Fibroblast of mammary gland (primary cell): Measurements from ENCODE around the gene SMAD9.

Experiments used
- DNase-seq: peaks from one replicate; pipeline ENCODE4 v3.0.0-alpha.2; 2010; ENCODE audit warnings: low read depth
- H3K4me3 ChIP-seq: 2 replicates; pipeline ENCODE4 v1.5.1; 2011; ENCODE audit warnings: low read depth, mild to moderate bottlenecking, low read length, moderate library complexity; ENCODE audit not compliant: control insufficient read depth
- TF ChIP-seq, protein P1 (sequence below): conservative IDR thresholded peaks from 2 replicates; pipeline ENCODE4 v1.5.1; 2011; ENCODE audit warnings: low read depth, low read length, inconsistent platforms; ENCODE audit not compliant: control insufficient read depth, insufficient read depth

Gene SMAD9

GRCh38 chr13:36815062-36815461, 105.0 kb downstream of the SMAD9 start:
- no peak overlapping the region for H3K4me3 ChIP-seq
- TF ChIP-seq, protein P1, sequence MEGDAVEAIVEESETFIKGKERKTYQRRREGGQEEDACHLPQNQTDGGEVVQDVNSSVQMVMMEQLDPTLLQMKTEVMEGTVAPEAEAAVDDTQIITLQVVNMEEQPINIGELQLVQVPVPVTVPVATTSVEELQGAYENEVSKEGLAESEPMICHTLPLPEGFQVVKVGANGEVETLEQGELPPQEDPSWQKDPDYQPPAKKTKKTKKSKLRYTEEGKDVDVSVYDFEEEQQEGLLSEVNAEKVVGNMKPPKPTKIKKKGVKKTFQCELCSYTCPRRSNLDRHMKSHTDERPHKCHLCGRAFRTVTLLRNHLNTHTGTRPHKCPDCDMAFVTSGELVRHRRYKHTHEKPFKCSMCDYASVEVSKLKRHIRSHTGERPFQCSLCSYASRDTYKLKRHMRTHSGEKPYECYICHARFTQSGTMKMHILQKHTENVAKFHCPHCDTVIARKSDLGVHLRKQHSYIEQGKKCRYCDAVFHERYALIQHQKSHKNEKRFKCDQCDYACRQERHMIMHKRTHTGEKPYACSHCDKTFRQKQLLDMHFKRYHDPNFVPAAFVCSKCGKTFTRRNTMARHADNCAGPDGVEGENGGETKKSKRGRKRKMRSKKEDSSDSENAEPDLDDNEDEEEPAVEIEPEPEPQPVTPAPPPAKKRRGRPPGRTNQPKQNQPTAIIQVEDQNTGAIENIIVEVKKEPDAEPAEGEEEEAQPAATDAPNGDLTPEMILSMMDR = peak; percentile 48
- DNase-seq = no peak

- TF ChIP-seq, protein P1 = no peak
- no peak overlapping the region for H3K4me3 ChIP-seq
Observed at GRCh38 chr13:36814465-36814864, 105.6 kb downstream of the SMAD9 start.

GRCh38 chr13:36813225-36813624, 106.8 kb downstream of the SMAD9 start:
- TF ChIP-seq, protein P1 = no peak
- no peak overlapping the region for H3K4me3 ChIP-seq
- DNase-seq = no peak

More at GRCh38 chr13:36814465-36814864, 105.6 kb downstream of the SMAD9 start:
- no peak for DNase-seq

- TF ChIP-seq, protein P1 = no peak
- H3K4me3 ChIP-seq = no peak overlapping the region
- DNase-seq = no peak
Observed at GRCh38 chr13:36807616-36808015, 112.4 kb downstream of the SMAD9 start.

- DNase-seq = no peak
- TF ChIP-seq, protein P1 = no peak
- H3K4me3 ChIP-seq = no peak overlapping the region
Observed at GRCh38 chr13:36806102-36806501, 113.9 kb downstream of the SMAD9 start.

DNA sequence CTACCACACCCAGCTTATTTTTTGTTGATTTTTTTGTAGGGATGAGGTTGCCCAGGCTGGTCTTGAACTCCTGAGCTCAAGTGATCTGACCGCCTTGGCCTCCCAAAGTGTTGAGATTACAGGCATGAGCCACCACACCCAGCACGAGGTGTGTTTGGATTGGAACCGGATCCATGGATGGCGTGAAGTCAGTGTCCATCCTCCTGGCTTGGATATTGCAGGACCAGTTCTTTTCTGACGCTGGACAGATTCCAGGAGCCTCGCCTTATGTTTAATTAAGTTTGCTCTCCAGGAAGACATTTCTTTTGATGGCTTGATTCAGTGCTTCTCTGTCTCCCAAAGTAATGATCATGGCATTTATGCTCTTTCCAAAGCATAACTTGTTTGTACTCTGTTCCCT, 115.5 kb downstream of the SMAD9 start:
- no peak overlapping the region for H3K4me3 ChIP-seq
- DNase-seq = no peak
- TF ChIP-seq, protein P1 = no peak

DNA sequence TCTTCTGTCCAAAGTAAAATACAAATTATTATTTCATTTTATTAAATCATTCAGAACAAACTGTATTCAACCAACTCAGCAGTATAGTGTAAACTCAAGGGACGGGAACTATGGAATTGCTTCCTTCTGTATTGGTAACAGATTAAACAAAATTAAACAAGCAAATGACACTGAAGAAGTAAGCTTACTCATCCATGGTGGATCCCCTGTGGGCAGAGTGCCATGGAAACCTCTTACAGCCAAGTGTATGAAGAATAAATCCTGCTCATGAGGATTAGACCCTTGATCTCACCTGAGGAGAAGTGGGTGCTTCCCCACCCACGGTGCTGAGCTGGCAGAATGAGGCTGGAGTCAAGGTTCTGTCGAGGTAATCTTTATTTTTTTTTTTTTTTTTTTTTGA, 119.0 kb downstream of the SMAD9 start:
- TF ChIP-seq, protein P1 = no peak
- no peak overlapping the region for H3K4me3 ChIP-seq
- DNase-seq = peak; percentile 26
